Karpas-422 (cell line): ENCODE data around the gene TOPORS. TPM values are rescaled to one million over a fixed set of nuclear protein-coding genes. Genes with fewer than 3 reads are reported as not detected.
"Not testable (repeated sequence)": the region's sequence is repeated elsewhere in the genome, so short reads cannot be mapped to it uniquely, and the experiment has no call there.

ENCODE experiments used
- DNase-seq: peaks from one replicate; pipeline ENCODE4 v3.0.0-alpha.2; 2015
- H2AFZ ChIP-seq: fragments of 200-600 bp; sonication (generic); 2 replicates; pipeline ENCODE4 v1.6.1; 2014; ENCODE audit warnings: antibody characterized with exemption, low read length, mixed read lengths
- H3K27ac ChIP-seq: fragments of 200-600 bp; sonication (generic); 2 replicates; pipeline ENCODE4 v1.5.1; 2014; ENCODE audit warnings: mild to moderate bottlenecking, low read length, moderate library complexity
- H3K27me3 ChIP-seq: fragments of 200-600 bp; sonication (generic); 2 replicates; pipeline ENCODE4 v1.6.1; 2014; ENCODE audit warnings: low read length, mixed read lengths
- H3K36me3 ChIP-seq: fragments of 200-600 bp; sonication (generic); 2 replicates; pipeline ENCODE4 v1.6.1; 2014; ENCODE audit warnings: low read length, mixed read lengths; ENCODE audit not compliant: insufficient read depth
- H3K4me1 ChIP-seq: fragments of 200-600 bp; sonication (generic); 2 replicates; pipeline ENCODE4 v1.6.1; 2014; ENCODE audit warnings: mild to moderate bottlenecking, low read length, mixed read lengths
- H3K4me2 ChIP-seq: fragments of 200-600 bp; sonication (generic); 2 replicates; pipeline ENCODE4 v1.6.1; 2014; ENCODE audit warnings: low read length, low read depth, mild to moderate bottlenecking; ENCODE audit not compliant: poor library complexity, severe bottlenecking
- H3K4me3 ChIP-seq: fragments of 200-600 bp; sonication (generic); 2 replicates; pipeline ENCODE4 v1.5.1; 2014; ENCODE audit warnings: mild to moderate bottlenecking, antibody characterized with exemption, low read length, mixed read lengths
- H3K79me2 ChIP-seq: fragments of 200-600 bp; sonication (generic); 2 replicates; pipeline ENCODE4 v1.6.1; 2014; ENCODE audit warnings: mild to moderate bottlenecking, low read length, mixed read lengths
- H3K9ac ChIP-seq: fragments of 200-600 bp; sonication (generic); 2 replicates; pipeline ENCODE4 v1.6.0; 2014; ENCODE audit warnings: low read length
- H3K9me2 ChIP-seq: fragments of 200-600 bp; sonication (generic), shearing (Covaris generic); replicated peaks from 2 replicates; pipeline ENCODE4 v1.6.0; 2014; ENCODE audit warnings: mild to moderate bottlenecking, low read length, moderate library complexity; ENCODE audit not compliant: insufficient read depth
- H3K9me3 ChIP-seq: fragments of 300-700, 200-600 bp; sonication (generic); 2 replicates; pipeline ENCODE4 v1.6.1; 2014; ENCODE audit warnings: low read length, mixed read lengths
- H4K20me1 ChIP-seq: fragments of 200-600 bp; sonication (generic); 2 replicates; pipeline ENCODE4 v1.6.1; 2014; ENCODE audit warnings: mild to moderate bottlenecking, antibody characterized with exemption, low read length, low read depth; ENCODE audit not compliant: insufficient read depth
- total RNA-seq: library from RNA; depleted of rRNA; stranded (reverse); fragments of >200 nt; shearing (Covaris generic); gene quantifications from 2 replicates; pipeline ENCODE4 v1.2.3, GENCODE V29; 2014; ENCODE audit warnings: low replicate concordance

Gene TOPORS
- total RNA-seq, 1 experiment from 2014 or later = 21.2 TPM

GRCh38 chr9:32533336-32533735, 19.1 kb downstream of the TOPORS start:
- Histone ChIP-seq H3K4me1 (no peaks in the 10 kb centered on the region), H3K27me3 (no peaks in the 10 kb centered on the region), H3K4me3 (no peak overlapping the region), H3K36me3 (peaks cover 4% of the 10 kb centered on the region; the same call in 1 of the 2 replicates), H4K20me1 (no peaks in the 10 kb centered on the region), H3K9ac (no peak overlapping the region), H2AFZ (no peak overlapping the region), H3K9me2 (no peaks in the 10 kb centered on the region), H3K4me2 (no peak overlapping the region), H3K9me3 (no peaks in the 10 kb centered on the region), H3K27ac (no peak overlapping the region), H3K79me2 (0 out of 2 replicates have a peak, but pooled peaks cover under 1% of the 10 kb centered on the region)
- no peak for DNase-seq

DNA sequence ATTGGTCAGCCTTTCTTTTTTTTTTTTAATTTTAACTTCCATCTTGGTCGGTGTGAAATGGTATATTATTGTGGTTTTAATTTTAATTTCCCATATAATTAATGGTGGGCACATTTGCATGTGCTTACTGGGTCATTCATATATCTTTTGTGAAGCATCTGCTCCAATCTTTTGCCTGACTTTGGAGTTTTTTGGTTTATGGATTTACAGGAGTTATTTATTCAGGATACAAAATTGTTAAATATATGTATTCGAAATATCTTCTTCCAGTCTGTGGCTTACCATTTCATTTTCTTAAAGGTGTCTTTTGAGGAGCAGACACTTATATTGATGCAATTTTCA, 25.7 kb downstream of the TOPORS start:
- Histone ChIP-seq H3K27ac (peak overlapping the region; percentile 42), H3K4me3 (peak overlapping the region; percentile 87), H2AFZ (peak overlapping the region; percentile 88), H3K9ac (peak overlapping the region; percentile 80), H3K36me3 (no peaks in the 10 kb centered on the region), H3K27me3 (no peaks in the 10 kb centered on the region), H3K9me3 (no peaks in the 10 kb centered on the region), H3K4me2 (peak overlapping the region; percentile 98), H3K79me2 (peaks cover 31% of the 10 kb centered on the region), H3K4me1 (peaks cover 30% of the 10 kb centered on the region), H3K9me2 (no peaks in the 10 kb centered on the region), H4K20me1 (no peaks in the 10 kb centered on the region)
- DNase-seq = no peak

- H3K27ac ChIP-seq = peak within 1 kb of the TSS; percentile 70
- no peaks in the 10 kb centered on the region for H4K20me1 ChIP-seq
- H3K36me3 ChIP-seq = no peaks in the 10 kb centered on the region
- DNase-seq = peak; percentile 78
- H3K4me2 ChIP-seq = peak within 1 kb of the TSS; percentile 98
- H3K9me3 ChIP-seq = no peaks in the 10 kb centered on the region
- H3K79me2 ChIP-seq = peaks cover 31% of the 10 kb centered on the region
- H3K9me2 ChIP-seq = no peaks in the 10 kb centered on the region
- peak within 1 kb of the TSS; percentile 88 for H2AFZ ChIP-seq
- H3K9ac ChIP-seq = peak within 1 kb of the TSS; percentile 80
- peaks cover 30% of the 10 kb centered on the region for H3K4me1 ChIP-seq
- peak within 1 kb of the TSS; percentile 87 for H3K4me3 ChIP-seq
- no peaks in the 10 kb centered on the region for H3K27me3 ChIP-seq
These were observed 26.2 kb downstream of the TOPORS start, which contains the start of gene RIGI for GRCh38 chr9:32526041-32526706. TSS of gene RIGI (minus strand) at chr9:32526196. CDS start at chr9:32526166, 30 bp downstream.

- H3K27ac ChIP-seq = peak overlapping the region; percentile 70
These were observed 26.7 kb downstream of the TOPORS start for GRCh38 chr9:32525709-32526030.

GRCh38 chr9:32524892-32525708, 27.3 kb downstream of the TOPORS start:
- Histone ChIP-seq H4K20me1 (no peaks in the 10 kb centered on the region), H3K79me2 (peaks cover 31% of the 10 kb centered on the region), H3K4me1 (peaks cover 30% of the 10 kb centered on the region), H3K4me3 (peak overlapping the region; percentile 87), H3K9me3 (no peaks in the 10 kb centered on the region), H3K36me3 (peaks cover 5% of the 10 kb centered on the region; the same call in 1 of the 2 replicates), H2AFZ (peak overlapping the region; percentile 88; the same call in 1 of the 2 replicates), H3K27me3 (no peaks in the 10 kb centered on the region), H3K9me2 (no peaks in the 10 kb centered on the region), H3K9ac (peak overlapping the region; percentile 80), H3K4me2 (peak overlapping the region; percentile 98), H3K27ac (peak overlapping the region; percentile 70)
- DNase-seq = no peak

More at GRCh38 chr9:32525709-32526030, 26.7 kb downstream of the TOPORS start:
- H3K4me1 ChIP-seq = peaks cover 30% of the 10 kb centered on the region
- DNase-seq = no peak
- no peaks in the 10 kb centered on the region for H4K20me1 ChIP-seq
- peak overlapping the region; percentile 98 for H3K4me2 ChIP-seq
- peaks cover 31% of the 10 kb centered on the region for H3K79me2 ChIP-seq
- H3K27me3 ChIP-seq = no peaks in the 10 kb centered on the region
- peak overlapping the region; percentile 88 for H2AFZ ChIP-seq
- peak overlapping the region; percentile 80 for H3K9ac ChIP-seq
- no peaks in the 10 kb centered on the region for H3K9me2 ChIP-seq
- H3K9me3 ChIP-seq = no peaks in the 10 kb centered on the region
- peak overlapping the region; percentile 87 for H3K4me3 ChIP-seq
- no peaks in the 10 kb centered on the region for H3K36me3 ChIP-seq

DNA sequence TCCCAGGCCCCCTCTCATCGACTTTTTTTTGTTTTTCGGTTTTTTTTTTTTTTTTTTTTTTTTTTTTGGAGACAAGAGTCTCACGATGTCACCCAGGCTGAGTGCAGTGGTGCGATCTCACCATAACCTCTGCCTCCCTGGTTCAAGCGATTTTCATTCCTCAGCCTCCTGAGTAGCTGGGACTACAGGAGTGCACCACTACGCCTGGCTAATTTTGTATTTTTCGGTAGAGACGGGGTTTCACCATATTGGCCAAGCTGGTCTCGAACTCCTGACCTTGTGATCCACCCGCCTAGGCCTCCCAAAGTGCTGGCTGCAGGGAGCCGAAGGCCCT, 27.9 kb downstream of the TOPORS start:
- H3K4me3 ChIP-seq, H3K27me3 ChIP-seq, H3K9me3 ChIP-seq, H2AFZ ChIP-seq, H3K36me3 ChIP-seq, DNase-seq, H4K20me1 ChIP-seq, H3K4me2 ChIP-seq, H3K9ac ChIP-seq, H3K27ac ChIP-seq, H3K9me2 ChIP-seq: not testable (repeated sequence)
- H3K79me2 ChIP-seq = peaks cover 31% of the 10 kb centered on the region
- peaks cover 30% of the 10 kb centered on the region for H3K4me1 ChIP-seq

- Histone ChIP-seq H3K27me3 (no peaks in the 10 kb centered on the region), H3K9ac (no peak overlapping the region), H3K9me2 (no peaks in the 10 kb centered on the region), H3K27ac (no peak overlapping the region), H3K79me2 (peaks cover 31% of the 10 kb centered on the region), H3K4me1 (peaks cover 30% of the 10 kb centered on the region), H3K36me3 (peaks cover 13% of the 10 kb centered on the region; the same call in 1 of the 2 replicates), H3K4me3 (no peak overlapping the region), H3K9me3 (0 out of 2 replicates have a peak, but pooled peaks cover 4% of the 10 kb centered on the region), H2AFZ (no peak overlapping the region), H4K20me1 (no peaks in the 10 kb centered on the region), H3K4me2 (peak overlapping the region; percentile 6)
- no peak for DNase-seq
These were observed 28.5 kb downstream of the TOPORS start for GRCh38 chr9:32523910-32524309.

GRCh38 chr9:32518276-32518675, 34.1 kb downstream of the TOPORS start:
- peaks cover 21% of the 10 kb centered on the region; the same call in 1 of the 2 replicates for H3K36me3 ChIP-seq
- H3K79me2 ChIP-seq = peaks cover 8% of the 10 kb centered on the region; the same call in 1 of the 2 replicates
- no peaks in the 10 kb centered on the region for H3K4me1 ChIP-seq
- H4K20me1 ChIP-seq = no peaks in the 10 kb centered on the region
- no peak overlapping the region for H2AFZ ChIP-seq
- H3K4me3 ChIP-seq = no peak overlapping the region
- no peaks in the 10 kb centered on the region for H3K9me2 ChIP-seq
- H3K27ac ChIP-seq = no peak overlapping the region
- H3K9me3 ChIP-seq = peaks cover 13% of the 10 kb centered on the region
- H3K9ac ChIP-seq = no peak overlapping the region
- no peak overlapping the region for H3K4me2 ChIP-seq
- no peak for DNase-seq
- H3K27me3 ChIP-seq = no peaks in the 10 kb centered on the region
